NOMO-1 treated with dmso at 0.1 percent for 144 hours (cell line): Measurements from ENCODE around the gene MRPL51.
A peak's percentile ranks its signal among the peaks of the same experiment; 100 is the strongest.
"Not testable (repeated sequence)": the region's sequence is repeated elsewhere in the genome, so short reads cannot be mapped to it uniquely, and the experiment has no call there.

Experiments used
- DNase-seq: peaks from one replicate; lab custom pipeline; 2025; ENCODE audit not compliant: unreplicated experiment; lab: John Stamatoyannopoulos, UW

The MRPL51 gene

GRCh38 chr12:6489449-6489848, 3.6 kb downstream of the MRPL51 start:
- no peak for DNase-seq

GRCh38 chr12:6488240-6488639, 4.8 kb downstream of the MRPL51 start:
- no peak for DNase-seq

- DNase-seq = no peak
Observed at GRCh38 chr12:6478416-6478815, 14.6 kb downstream of the MRPL51 start.

GRCh38 chr12:6477601-6478377, 15.3 kb downstream of the MRPL51 start:
- not testable (repeated sequence) for DNase-seq

GRCh38 chr12:6476489-6476888, 16.6 kb downstream of the MRPL51 start:
- no peak for DNase-seq

- DNase-seq = not testable (repeated sequence)
Observed at GRCh38 chr12:6475233-6475975, 17.7 kb downstream of the MRPL51 start.

GRCh38 chr12:6472491-6472890, 20.6 kb downstream of the MRPL51 start:
- no peak for DNase-seq

- DNase-seq = no peak
Observed at GRCh38 chr12:6471989-6472360, 21.1 kb downstream of the MRPL51 start.

GRCh38 chr12:6470375-6471163, 22.5 kb downstream of the MRPL51 start, which contains the start of gene VAMP1:
Gene VAMP1, minus strand, starts transcription at chr12:6470677. Its CDS starts 146 bp downstream, at chr12:6470531.
- peak; percentile 97 for DNase-seq

- no peak for DNase-seq
Observed at GRCh38 chr12:6469609-6470374, 23.3 kb downstream of the MRPL51 start.

- no peak for DNase-seq
Observed at GRCh38 chr12:6469092-6469491, 24.0 kb downstream of the MRPL51 start.

- no peak for DNase-seq
Observed at GRCh38 chr12:6468283-6468575, 24.8 kb downstream of the MRPL51 start.

- not testable (repeated sequence) for DNase-seq
Observed at GRCh38 chr12:6467571-6468282, 25.3 kb downstream of the MRPL51 start.

- not testable (repeated sequence) for DNase-seq
Observed at GRCh38 chr12:6466751-6467150, 26.3 kb downstream of the MRPL51 start.

- no peak for DNase-seq
Observed at GRCh38 chr12:6466184-6466573, 26.9 kb downstream of the MRPL51 start.

- no peak for DNase-seq
Observed at GRCh38 chr12:6465467-6466183, 27.4 kb downstream of the MRPL51 start.

GRCh38 chr12:6464531-6464930, 28.5 kb downstream of the MRPL51 start:
- DNase-seq = no peak

- no peak for DNase-seq
Observed at GRCh38 chr12:6463858-6464257, 29.2 kb downstream of the MRPL51 start.

GRCh38 chr12:6463216-6463615, 29.8 kb downstream of the MRPL51 start:
- no peak for DNase-seq
